ENCODE data around the gene PPP1R15A.
"Not testable (repeated sequence)": the region's sequence is repeated elsewhere in the genome, so short reads cannot be mapped to it uniquely, and the experiment has no call there.

The PPP1R15A gene

DNA sequence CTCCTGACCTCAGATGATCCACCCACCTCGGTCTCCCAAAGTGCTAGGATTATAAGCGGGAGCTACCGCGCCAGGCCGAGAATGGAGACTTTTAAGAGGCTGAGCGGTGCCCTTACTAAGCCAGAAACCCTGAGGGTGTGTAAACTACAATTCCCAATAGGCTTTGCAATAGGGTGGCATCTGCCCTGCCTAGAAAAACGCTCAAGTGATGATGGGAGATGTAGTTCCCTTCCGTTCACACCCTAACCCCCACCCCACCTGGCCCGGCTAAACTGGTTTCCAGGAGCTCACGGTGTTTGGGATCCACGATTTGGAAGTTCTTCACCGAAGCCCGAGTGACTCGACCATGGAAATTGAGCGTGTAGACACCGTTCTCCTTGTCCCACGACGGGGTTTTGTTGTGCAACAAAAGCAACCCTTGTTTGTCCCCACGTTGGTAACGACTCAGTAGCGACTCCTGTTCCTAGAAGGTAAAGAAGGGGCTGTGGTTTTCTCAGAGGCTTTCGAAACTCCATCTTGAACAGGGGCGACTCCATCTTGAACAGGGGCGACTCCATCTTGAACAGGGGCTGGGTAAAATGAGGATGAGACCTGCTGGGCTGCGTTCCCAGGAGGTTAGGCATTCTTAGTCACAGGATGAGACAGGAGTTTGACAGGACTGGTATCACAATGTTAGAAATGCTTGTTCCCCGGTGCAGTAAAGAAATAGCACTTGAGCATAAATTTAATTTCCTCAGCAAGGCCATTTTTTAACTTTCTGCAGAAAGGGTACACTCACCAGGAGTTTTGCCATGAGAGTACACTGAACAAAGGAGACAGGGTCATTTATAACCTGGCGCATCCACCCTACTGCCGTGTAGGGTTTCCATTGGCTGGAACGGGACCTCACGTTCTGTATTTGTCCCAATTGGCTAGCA is 9.8 kb downstream of the PPP1R15A start:
- DNase-seq (ENCODE audit: low read depth), result no peak

DNA sequence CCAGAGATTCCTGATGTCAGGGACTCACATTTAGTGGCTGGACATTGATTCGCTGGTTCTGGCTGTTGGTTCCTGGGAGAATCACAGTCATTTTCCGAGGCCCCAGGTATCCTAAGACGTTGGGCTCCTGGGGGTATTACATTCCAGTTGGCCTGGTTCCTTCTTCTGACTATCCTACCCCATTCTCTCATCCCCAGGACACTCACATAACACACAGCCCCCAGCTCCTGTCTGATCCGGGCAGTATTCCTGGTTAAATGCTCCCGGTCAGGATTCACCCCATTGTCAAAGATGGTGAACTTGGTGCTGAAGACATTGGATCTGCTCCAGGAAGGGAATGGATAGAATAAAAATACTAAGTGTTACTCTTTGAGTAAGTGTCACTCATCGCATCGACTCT is 11.5 kb downstream of the PPP1R15A start:
- no peak for DNase-seq (ENCODE audit: low read depth)

DNA sequence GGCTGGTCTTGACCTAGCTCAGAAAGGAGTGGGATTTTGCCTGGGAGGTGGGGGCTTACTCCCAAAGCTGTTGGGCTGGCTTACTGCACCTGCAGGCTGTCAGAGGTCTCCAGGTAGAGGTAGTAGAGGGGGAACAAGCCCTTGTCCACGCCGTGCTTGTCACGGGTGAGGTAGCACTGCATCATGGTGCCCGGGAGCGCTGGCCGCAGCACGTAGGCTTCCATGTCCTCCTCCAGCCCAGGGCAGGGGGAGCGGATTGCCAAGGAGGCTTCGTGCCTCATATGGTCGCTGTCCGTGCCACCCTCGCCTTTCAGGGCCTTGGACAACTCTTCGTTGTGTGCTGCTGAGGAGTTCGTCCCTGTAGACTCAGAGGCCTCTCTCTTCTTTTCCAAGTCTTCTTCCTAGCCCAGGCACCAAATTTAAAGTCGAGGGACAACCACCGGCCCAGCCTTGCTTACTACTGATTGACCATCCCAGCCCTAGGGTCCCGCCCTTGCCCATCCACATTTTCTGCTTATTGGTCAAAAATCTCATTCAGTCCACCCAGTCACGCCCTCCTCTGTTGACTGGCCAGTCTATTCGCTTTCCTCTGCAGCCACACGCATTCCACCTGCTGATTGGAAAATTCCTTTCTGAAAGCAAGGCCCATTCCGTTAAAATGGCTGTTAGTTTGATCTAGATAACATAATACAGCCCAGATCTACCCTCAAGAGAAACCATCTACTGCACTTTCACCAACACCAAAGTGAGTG is 15.8 kb downstream of the PPP1R15A start:
- no peak for DNase-seq (ENCODE audit: low read depth)

DNA sequence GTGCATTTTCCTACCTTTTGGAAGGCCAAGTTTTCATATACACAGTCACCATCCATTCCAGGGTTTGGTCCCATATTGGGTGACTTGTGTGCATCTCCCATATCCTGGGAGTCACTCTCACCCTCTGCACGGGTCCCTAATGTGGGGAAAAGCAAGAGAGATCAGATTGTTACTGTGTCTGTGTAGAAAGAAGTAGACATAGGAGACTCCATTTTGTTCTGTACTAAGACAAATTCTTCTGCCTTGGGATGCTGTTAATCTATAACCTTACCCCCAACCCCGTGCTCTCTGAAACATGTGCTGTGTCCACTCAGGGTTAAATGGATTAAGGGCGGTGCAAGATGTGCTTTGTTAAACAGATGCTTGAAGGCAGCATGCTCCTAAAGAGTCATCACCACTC is 17.3 kb downstream of the PPP1R15A start:
- not testable (repeated sequence) for DNase-seq (ENCODE audit: low read depth)

DNA sequence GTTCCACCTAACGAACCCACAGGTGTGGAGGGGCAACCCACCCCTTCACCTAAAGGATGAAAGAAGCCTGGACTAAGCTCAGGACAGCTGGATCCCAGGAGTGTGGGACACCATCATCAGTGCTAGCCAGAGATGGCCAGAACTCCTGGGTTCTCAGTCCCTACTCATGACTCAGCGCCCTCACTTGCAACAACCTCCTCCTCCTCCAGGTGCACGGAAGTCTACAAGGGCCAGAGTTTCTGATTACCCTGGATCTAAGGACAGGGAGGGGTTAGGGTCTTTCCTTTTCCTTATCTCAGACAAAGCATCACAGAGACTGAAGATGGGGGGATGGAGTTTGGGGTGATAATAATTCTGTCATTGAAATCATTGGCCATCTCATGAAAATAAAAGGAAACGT is 18.3 kb downstream of the PPP1R15A start:
- no peak for DNase-seq (ENCODE audit: low read depth)

DNA sequence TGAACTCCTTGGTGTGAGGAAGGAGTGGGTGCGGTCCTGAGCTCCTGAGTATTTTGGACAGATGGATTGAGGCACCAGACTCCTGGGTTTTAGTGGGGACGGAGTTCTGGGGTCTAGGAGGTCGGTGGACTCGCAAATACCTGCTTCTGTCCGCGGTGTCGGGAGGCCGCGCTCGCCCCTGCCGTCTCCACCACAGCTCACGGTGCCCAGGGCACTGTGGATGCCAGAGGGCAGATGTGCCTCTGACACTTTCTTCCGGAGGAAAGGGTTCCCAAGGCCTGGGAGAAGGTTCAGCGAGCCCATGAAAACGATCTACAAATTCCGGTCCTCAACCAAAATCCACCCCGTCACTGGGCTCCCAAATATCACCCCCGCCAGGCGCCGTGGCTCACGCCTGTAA is 23.0 kb downstream of the PPP1R15A start:
- no peak for DNase-seq (ENCODE audit: low read depth)

DNA sequence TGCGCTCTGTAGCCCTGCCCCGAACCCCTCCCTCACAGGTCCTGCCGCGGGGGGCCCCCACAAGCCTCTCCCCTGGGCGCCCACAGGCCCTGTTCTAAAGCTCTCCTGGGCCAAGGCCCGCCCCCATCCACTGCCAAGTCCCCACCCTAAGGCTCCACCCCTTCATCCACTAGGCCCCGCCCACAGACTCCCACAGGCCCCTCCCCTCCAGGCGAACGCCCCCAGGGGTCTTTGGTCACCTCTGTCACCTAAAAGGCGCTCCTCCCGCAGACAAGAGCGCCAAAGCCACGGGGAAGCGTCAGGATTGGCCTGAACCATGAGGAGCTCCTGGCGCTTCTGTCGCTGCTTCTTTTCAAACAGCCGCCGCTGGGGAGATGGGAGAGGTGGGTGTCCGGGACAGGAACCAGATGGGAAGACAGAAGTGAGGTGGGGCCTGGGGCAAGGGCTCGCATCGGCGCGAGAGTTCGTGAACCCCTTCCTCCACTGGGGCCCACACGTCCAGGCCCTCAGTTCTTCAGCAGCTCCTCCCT is 24.0 kb downstream of the PPP1R15A start:
- DNase-seq (ENCODE audit: low read depth), result no peak

DNA sequence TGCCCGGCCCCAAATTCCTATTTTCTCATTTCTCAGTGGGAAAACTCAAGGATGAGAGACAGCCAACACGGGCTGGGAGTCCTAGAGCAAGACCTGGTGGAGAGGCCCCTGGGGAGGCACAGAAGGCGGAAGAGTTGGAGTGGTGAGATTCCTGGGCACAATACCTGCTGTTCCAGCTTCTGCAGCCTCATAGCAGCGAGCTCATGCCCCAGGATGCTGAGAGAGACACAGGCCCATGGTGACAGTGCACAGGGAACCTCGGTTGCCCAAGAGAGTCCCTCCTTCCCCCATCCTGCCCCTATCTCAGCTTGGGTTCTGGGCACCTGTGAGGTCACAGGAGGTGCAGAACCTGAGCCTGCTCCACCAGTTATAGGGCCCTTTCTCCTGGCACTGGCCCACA is 25.0 kb downstream of the PPP1R15A start:
- DNase-seq (ENCODE audit: low read depth), result no peak

DNA sequence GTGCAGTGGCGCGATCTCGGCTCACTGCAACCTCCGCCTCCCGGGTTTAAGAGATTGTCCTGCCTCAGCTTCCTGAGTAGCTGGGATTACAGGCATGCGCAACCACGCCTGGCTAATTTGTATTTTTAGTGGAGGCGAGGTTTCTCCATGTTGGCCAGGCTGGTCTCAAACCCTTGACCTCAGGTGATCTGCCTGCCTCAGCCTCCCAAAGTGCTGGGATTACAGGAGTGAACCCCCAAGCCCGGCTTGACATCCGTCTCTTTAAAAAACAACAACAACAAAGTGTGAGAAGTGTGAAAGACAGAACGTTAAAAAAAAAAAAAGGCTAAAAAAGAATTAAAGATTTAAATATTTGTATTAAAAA is 27.1 kb downstream of the PPP1R15A start:
- not testable (repeated sequence) for DNase-seq (ENCODE audit: low read depth)

DNA sequence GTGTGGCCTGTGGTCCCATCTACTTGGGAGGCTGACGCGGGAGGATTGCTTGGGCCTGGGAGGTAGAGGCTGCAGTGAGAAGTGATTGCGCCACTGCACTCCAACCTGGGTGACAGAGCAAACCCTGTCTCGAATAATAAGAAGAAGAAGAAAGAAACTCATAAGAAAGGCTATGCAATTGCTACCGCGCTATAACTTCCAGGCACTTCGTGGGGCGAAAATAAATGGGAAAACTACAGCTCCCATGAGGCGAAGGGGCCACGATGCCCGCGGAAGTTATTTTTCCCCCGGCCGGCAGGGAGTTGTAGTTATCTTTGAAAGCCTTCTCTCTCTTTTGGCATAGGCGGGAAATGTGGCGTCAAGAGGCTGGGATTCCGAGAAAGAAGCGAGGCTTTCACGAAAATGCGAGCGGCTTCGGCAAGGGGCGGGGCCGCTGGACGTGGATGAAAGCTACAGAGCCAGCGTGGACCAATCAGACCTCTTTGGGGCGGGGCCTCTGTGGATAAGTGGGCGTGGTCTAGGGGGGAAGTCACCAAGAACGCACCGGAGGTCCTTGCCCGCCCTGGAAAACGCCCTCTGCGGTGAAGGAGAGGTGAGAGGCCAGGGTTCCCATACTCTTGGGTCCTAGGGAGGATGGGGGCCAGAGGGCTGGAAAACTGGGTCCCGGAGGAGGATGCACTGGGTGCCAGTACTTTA is 27.7 kb downstream of the PPP1R15A start, which contains the start of gene NUCB1:
Gene NUCB1 (plus strand): TSS at position 532 of the 696 bp plus-strand sequence. CDS start 485 bp downstream, outside the sequence.
- DNase-seq (ENCODE audit: low read depth), result peak; percentile 98

DNA sequence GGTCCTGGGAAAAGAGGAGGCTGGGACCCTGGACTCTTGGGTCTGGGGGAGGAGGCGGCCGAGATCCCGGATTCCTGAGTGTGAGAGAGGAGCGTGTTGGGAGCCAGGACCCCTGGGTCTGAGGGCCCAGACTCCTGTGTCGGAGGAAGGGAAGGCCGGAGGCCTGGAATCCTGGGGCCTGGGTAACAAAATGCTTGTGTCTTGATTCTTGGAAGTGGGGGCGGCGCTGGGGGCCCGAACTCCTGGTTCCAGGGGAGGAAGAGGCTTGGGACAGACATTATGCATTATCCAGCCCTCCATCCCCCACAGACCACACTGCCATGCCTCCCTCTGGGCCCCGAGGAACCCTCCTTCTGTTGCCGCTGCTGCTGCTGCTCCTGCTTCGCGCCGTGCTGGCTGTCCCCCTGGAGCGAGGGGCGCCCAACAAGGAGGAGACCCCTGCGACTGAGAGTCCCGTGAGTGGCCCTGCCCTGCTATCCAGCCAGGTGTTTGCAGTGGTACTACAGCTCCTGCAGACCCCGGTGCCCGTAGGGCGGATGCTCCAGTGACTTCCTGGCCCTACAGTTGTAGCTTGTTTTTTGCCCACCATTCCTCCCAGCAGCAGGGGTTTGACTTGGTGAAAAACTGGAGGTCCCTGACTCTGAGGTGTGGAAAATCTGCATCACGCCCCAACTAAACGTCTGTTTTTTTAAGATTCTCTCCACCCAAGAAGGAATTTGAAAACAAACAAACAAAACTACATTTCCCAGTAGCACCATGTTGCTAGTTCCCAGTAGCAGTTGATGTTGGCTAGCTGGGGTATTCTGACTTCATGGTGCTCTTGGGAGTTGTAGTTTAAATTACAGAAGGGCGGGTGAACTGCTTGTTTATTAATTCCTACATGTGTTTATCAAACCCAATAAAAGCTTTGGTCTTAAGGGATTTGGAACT is 28.5 kb downstream of the PPP1R15A start:
- DNase-seq (ENCODE audit: low read depth), result no peak

DNA sequence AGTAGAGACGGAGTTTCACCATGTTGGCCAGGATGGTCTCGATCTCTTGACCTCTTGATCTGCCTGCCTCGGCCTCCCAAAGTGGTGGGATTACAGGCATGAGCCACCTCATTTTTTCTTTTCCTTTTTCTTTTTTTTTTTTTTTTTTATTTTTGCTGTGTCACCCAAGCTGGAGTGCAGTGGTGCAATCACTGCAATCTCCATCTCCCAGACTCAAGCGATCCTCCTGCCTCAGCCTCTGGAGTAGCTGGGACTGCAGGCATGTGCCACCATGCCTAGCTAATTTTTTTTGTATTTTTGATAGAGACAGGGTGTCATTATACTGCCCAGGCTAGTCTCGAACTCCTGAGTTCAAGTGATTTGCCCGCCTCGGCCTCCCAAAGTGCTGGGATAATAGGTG is 30.1 kb downstream of the PPP1R15A start:
- DNase-seq (ENCODE audit: low read depth), result not testable (repeated sequence)

DNA sequence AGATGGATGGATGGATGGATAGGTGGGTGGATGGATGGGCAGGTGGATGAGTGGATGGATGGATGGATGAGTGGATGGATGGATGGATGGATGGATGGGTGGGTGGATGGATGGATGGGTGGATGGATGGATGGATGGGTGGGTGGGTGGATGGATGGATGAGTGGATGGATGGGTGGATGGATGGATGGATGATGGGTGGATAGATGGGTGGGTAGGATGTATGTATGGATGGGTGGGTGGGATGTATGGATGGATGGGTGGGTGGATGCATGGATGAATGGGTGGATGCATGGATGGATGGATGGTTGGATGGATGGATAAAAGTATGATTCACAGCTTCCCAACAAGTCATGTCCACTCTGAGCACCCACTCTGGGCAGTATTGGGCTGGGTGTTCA is 31.6 kb downstream of the PPP1R15A start:
- DNase-seq (ENCODE audit: low read depth), result not testable (repeated sequence)

DNA sequence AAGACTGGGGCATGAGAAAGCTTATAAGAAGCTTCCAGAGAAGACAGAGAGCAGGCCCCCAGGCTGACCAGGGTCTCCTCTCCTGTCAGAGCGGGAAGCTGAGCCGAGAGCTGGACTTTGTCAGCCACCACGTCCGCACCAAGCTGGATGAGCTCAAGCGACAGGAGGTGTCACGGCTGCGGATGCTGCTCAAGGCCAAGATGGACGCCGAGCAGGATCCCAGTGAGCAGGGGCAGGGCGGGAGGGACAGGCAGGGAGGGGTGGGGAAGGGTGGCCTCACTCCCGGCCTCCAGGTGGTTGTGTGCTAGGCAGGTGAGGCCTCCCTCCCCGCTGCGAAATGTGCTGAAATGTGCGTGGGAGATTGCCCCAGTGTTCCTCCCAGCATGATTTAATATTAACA is 33.4 kb downstream of the PPP1R15A start:
- no peak for DNase-seq (ENCODE audit: low read depth)

DNA sequence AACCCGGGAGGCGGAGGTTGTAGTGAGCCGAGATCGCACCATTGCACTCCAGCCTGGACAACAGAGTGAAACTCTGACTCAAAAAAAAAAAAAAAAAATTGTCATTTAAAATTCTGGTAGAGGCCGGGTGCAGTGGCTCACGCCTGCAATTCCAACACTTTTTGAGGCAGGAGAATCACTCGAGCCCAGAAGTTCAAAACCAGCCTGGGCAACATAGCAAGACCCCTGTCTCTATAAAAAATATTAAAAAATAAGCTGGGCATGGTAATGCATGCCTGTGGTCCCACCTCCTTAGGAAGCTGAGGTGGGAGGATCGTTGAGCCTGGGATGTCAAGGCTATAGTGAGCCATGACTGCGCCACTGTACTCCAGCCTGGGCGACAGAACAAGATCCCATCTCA is 34.1 kb downstream of the PPP1R15A start:
- no peak for DNase-seq (ENCODE audit: low read depth)

DNA sequence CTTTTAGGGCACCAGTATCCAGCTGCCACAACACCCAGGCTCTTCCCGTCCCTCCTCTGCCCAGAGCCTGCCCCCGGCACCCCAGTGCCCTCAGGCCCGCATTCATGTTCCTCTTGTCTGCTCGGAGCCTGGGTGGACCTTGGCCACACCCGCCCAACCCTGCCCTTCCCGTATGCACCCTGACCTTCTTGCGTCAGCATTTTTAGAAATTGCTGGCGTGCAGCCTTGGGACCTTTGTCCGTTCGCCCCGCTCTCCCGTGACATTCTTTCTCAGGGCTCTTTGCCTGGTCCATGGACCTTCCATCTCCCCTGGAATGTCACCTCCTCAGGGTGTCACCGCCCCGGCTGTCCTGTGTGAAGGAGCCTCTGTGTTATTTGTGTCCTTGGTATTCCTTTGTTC is 35.5 kb downstream of the PPP1R15A start:
- DNase-seq (ENCODE audit: low read depth), result no peak

DNA sequence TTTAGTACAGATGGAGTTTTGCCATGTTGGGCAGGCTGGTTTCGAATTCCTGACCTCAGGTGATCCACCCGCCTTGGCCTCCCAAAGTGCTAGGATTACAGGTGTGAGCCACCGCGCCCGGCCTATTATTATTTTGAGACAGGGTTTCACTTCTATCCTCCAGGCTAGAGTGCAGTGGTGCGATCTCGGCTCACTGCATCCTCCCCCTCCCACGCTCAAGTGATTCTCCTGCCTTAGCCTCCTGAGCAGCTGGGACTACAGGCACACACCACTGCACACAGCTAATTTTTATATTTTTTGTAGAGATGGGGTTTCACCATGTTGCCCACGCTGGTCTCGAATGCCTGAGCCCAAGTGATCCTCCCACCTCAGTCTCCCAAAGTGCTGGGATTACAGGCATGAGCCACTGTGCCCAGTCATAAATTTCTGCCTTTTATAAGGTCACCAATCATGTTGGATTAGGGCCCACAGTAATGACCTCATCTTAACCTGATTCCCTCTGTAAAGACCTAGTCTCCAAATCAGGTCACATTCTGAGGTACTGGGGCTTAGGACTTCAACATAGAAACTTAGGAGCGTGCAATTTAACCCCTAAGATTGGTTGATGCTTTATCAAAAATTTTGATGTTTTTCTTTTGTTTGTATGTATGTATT is 37.3 kb downstream of the PPP1R15A start:
- not testable (repeated sequence) for DNase-seq (ENCODE audit: low read depth)

DNA sequence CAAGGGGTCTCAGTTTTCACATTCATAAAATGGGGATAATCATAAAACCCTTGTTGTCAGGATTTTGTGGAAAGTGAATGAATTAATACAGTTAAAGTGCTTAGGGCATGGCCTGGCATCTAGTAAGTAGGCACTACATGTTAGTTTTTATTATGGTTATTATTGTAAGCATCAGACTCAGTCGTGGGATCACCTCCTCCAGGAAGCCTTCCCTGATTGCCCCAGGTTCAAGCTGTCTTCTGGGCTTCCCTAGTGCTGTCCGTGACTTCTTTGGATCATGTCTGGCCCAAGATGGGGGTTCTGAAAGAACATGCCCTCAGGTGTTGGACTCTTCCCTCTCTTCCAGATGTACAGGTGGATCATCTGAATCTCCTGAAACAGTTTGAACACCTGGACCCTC is 38.6 kb downstream of the PPP1R15A start:
- DNase-seq (ENCODE audit: low read depth), result no peak

DNA sequence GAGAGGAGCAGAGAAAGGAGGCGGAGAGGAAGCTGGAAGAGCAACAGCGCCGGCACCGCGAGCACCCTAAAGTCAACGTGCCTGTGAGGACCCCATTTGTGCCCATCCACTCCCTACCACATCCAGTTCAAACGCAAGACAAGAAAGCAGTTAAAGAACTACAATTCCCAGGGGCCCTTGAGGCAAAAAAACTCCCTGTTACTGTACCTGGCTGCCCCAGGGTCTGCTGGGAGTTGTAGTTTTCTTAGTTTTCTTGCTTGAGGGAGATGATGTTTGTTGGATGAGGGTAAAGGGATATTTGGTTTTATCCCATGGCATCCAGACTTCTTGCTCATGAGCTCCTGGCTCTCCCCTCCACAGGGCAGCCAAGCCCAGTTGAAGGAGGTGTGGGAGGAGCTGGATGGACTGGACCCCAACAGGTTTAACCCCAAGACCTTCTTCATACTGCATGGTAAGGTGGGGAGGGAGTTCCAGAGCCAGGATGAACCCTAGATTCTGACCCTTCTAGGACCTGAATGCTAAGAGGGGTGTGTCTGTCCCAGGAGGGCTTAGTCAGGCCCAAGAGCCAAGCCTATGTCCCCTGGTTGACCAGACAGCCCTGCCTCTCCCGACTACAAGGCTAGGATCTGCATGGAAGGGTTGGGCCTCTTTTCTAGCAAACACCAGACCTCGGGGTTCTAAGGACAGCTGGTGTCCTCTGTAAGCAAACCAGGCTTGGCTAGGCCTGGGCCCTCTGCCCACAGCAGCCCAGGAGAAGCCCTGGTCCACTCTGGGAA is 41.1 kb downstream of the PPP1R15A start:
- DNase-seq (ENCODE audit: low read depth), result no peak

DNA sequence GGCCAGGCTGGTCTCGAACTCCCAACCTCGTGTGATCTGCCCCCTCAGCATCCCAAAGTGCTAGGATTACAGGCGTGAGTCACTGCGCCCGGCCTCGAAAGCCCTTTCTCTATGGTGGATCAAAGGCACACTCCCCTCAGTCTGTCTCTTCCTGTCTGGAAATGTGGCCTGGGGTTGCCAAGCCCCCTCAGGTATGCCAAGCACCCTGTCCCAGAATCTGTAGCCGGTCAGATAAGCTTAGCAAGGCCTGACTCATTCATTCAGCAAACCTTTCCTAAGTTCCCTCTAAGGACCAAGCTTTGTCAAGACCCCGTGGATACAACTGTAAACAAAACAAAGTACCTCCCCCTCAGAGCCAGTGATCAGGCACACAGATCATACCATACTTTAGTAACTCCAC is 42.0 kb downstream of the PPP1R15A start:
- DNase-seq (ENCODE audit: low read depth), result no peak

Measured in activated gamma-delta T cell treated with anti-CD3 and anti-CD28 coated beads, Interleukin-2, amount 50 U/mL, for 16 hours (primary cell).